GM18517 (cell line): ENCODE results near the gene FAM162A.
A peak's percentile ranks its signal among the peaks of the same experiment; 100 is the strongest.
"Not testable (repeated sequence)": the region's sequence is repeated elsewhere in the genome, so short reads cannot be mapped to it uniquely, and the experiment has no call there.

Experiments used
- ATAC-seq: cut with Tn5 transposase; IDR thresholded peaks from one replicate; pipeline ENCODE4 v1.9.1; 2021; ENCODE audit warnings: mild to moderate bottlenecking, moderate library complexity; ENCODE audit not compliant: unreplicated experiment

The FAM162A gene

GRCh38 chr3:122415762-122416654 lies 32.0 kb downstream of the FAM162A start, which contains the start of gene WDR5B:
Gene WDR5B, minus strand, starts transcription at chr3:122416062. Its CDS starts 534 bp downstream, at chr3:122415528.
- ATAC-seq = peak; percentile 79

DNA sequence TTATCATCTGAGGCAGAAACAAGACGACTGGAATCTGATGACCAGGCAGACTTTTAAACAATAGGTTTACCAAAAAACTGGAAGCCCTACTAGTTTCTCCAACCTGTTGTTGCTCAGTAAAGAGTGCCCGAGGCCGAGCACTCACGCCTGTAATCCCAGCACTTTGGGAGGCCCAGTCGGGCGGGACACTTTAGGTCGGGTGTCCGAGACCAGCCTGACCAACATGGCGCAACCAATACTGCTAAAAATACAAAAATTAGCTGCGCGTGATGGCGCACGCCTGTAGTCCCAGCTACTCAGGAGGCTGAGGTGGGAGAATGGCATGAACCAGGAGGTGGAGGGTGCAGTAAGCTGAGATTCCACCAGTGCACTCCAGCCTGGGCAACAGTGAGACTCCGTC lies 33.0 kb downstream of the FAM162A start:
- ATAC-seq = no peak

DNA sequence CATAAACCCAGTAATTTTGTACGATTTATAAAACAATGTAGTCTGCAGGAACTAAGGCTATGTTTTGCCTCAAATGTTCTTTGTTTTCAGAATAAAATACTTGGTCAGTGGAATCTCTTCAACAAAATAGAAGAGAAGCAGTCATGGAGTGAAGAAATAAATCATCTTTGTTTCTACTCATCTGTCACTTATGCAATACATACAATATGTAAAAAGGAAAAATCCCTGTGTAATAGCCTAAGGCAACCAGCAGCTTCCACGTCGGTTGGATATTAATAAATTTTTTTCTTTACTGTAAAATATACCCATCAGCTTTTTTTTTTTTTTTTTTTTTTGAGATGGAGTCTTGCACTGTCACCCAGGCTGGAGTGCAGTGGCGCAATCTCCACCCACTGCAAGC lies 37.1 kb downstream of the FAM162A start:
- no peak for ATAC-seq

GRCh38 chr3:122421836-122422235 lies 37.9 kb downstream of the FAM162A start:
- ATAC-seq = no peak

GRCh38 chr3:122427857-122428471 lies 44.0 kb downstream of the FAM162A start:
- no peak for ATAC-seq

DNA sequence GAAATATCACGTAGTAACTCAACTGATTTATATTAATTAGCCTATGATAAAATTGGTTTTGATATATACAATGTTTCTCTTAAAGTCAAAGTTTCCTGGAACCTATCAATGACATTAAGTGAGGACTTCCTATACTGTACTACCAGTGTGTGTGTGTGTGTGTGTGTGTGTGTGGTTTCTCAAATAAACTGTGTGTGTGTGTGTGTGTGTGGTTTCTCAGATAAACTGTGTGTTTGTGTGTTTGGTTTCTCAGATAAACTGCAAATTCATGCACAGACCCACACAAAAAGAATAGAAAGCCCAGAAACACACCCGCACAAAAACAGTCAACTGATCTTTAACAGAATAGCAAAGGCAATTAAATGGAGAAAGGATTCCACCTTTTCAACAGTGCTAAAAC lies 46.4 kb downstream of the FAM162A start:
- no peak for ATAC-seq

- ATAC-seq = no peak
Observed at GRCh38 chr3:122435950-122436349, 52.0 kb downstream of the FAM162A start.

DNA sequence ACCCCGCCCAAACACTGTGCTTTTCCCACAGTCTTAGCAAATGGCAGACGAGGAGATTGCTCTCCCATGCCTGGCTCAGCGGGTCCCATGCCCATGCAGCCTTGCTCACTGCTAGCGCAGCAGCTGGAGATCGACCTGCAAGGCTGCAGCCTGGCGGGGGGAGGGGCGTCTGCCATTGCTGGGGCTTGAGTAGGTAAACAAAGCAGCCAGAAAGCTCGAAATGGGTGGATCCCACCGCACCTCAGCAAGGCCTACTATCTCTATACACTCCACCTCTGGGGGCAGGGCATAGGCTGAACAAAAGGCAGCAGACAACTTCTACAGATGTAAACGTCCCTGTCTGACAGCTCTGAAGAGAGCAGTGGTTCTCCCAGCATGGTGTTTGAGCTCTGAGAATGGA lies 59.1 kb downstream of the FAM162A start:
- ATAC-seq = no peak

DNA sequence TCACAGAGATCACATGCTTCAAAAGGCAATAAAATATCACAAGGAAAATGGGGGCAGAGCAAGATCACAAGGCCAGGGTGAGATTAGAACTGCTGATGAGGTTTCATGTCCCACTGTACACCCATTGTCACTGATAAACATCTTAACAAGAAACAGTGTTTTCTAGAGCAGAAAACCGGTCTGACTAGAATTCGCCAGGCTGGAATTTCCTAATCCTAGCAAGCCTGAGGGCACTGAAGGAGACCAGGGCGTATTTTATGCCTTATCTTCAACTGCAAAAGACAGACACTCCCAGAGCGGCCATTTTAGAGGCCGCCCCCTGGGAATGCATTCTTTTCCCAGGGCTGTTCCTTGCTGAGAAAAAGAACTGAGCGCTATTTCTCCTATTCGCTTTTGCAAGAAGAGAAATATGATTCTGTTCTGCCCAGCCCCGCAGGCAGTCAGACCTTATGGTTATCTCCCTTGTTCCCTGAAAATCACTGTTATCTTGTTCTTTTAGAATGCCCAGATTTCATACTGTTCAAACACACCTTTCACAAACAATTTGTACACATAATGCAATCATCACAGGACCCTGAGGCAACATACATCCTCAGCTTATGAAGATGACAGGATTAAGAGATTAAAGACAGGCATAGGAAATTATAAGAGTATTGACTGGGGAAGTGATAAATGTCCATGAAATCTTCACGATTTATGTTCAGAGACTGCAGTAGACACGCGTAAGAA lies 59.9 kb downstream of the FAM162A start:
- not testable (repeated sequence) for ATAC-seq

DNA sequence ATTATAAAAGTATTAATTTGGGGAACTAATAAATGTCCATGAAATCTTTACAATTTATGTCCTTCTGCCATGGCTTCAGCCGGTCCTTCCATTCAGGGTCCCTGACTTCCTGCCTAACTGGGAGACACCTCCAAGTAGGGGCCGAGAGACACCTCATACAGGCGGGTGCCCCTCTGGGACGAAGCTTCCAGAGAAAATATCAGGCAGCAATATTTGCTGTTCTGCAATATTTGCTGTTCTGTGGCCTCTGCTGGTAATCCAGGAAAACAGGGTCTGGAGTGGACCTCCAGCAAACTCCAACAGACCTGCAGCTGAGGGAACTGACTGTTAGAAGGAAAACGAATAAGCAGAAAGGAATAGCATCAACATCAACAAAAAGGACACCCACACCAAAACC lies 60.5 kb downstream of the FAM162A start:
- not testable (repeated sequence) for ATAC-seq

GRCh38 chr3:122448218-122448617 lies 64.2 kb downstream of the FAM162A start:
- ATAC-seq = not testable (repeated sequence)

- ATAC-seq = no peak
Observed at GRCh38 chr3:122451371-122451770, 67.4 kb downstream of the FAM162A start.

GRCh38 chr3:122456074-122456473 lies 72.1 kb downstream of the FAM162A start:
- no peak for ATAC-seq

- no peak for ATAC-seq
Observed at GRCh38 chr3:122457706-122458105, 73.7 kb downstream of the FAM162A start.

DNA sequence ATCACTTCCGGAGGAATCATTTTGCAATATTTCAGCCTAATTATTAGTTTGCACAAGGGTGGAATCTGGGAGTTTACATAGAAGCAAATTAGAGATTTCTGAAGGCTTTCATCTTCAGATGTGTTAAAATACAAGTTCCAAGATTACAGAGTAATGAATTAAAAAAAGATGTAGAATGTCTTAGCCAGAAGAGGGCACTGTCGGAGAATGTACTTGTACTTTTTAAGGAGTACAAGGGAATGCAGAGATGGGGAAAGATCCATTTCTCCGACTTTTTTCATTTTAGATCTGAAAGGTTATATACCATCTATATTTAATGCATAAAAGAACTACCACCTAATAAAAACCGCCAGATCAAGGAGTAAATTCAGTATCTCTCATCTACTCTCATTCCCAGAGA lies 75.0 kb downstream of the FAM162A start:
- ATAC-seq = no peak

- ATAC-seq = no peak
Observed at GRCh38 chr3:122461806-122462205, 77.8 kb downstream of the FAM162A start.
